HEK293 (cell line): ENCODE data around the gene HLX.

Experiments
- CTCF ChIA-PET: fragments of 350-600 bp; formaldehyde crosslinking; extraction: SDS; loops from one replicate; lab custom pipeline; 2021; ENCODE audit warnings: antibody characterized with exemption; lab: Yijun Ruan, JAX
- POLR2A ChIA-PET: fragments of 300-600 bp; formaldehyde crosslinking; extraction: SDS; loops from one replicate; lab custom pipeline; 2020; ENCODE audit warnings: antibody characterized with exemption, inconsistent platforms; lab: Yijun Ruan, JAX
- H3K27ac ChIP-seq: fragments of 200-500 bp; sonication (Bioruptor generic); 2 replicates; pipeline ENCODE4 v1.5.1; 2014; ENCODE audit warnings: low read depth, low read length, control low read depth, inconsistent platforms; ENCODE audit errors: extremely low read depth
- H3K36me3 ChIP-seq, 2 experiments: fragments of 200-500 bp in 1 of 2; sonication (Bioruptor generic) in 1 of 2; 1 replicate in 1 of 2; 2 replicates in 1 of 2; pipeline ENCODE4 v1.5.1; 2014 to 2017; ENCODE audit warnings: inconsistent platforms in 2 of 2, low read length in 2 of 2; ENCODE audit not compliant: control insufficient read depth in 2 of 2, insufficient read depth in 1 of 2
- H3K4me1 ChIP-seq: fragments of 200-500 bp; sonication (Bioruptor generic); 2 replicates; pipeline ENCODE4 v1.5.1; 2014; ENCODE audit warnings: mild to moderate bottlenecking, low read length, inconsistent platforms; ENCODE audit not compliant: control insufficient read depth, insufficient read depth
- H3K4me3 ChIP-seq: 2 replicates; pipeline ENCODE4 v1.5.1; 2011; ENCODE audit warnings: low read depth, mild to moderate bottlenecking, control low read depth, low read length, moderate library complexity
- H3K9me3 ChIP-seq: fragments of 200-500 bp; sonication (Bioruptor generic); 2 replicates; pipeline ENCODE4 v1.5.1; 2014; ENCODE audit warnings: low read depth, low read length, inconsistent platforms; ENCODE audit not compliant: control insufficient read depth, insufficient read depth
- GFI1B ChIP-seq: fragments of 450-650 bp; formaldehyde crosslinking; IDR thresholded peaks from 2 replicates; pipeline ENCODE4 v1.5.1; 2016; ENCODE audit warnings: missing biosample characterization, missing genetic modification characterization
- KLF7 ChIP-seq: fragments of 450-650 bp; formaldehyde crosslinking; IDR thresholded peaks from 2 replicates; pipeline ENCODE4 v1.5.1; 2016; ENCODE audit warnings: missing biosample characterization, missing genetic modification characterization, borderline replicate concordance
- MZF1 ChIP-seq: fragments of 450-650 bp; formaldehyde crosslinking; IDR thresholded peaks from 2 replicates; pipeline ENCODE4 v1.5.1; 2017; ENCODE audit warnings: missing biosample characterization, missing genetic modification characterization, borderline replicate concordance
- SP2 ChIP-seq: fragments of 450-650 bp; formaldehyde crosslinking; IDR thresholded peaks from 2 replicates; pipeline ENCODE4 v1.5.1; 2016; ENCODE audit warnings: missing biosample characterization, missing genetic modification characterization
- YY2 ChIP-seq: fragments of 450-650 bp; formaldehyde crosslinking; IDR thresholded peaks from 2 replicates; pipeline ENCODE4 v1.5.1; 2016; ENCODE audit warnings: missing biosample characterization, missing genetic modification characterization
- ZBTB7A ChIP-seq: fragments of 450-650 bp; formaldehyde crosslinking; IDR thresholded peaks from 2 replicates; pipeline ENCODE4 v1.5.1; 2016; ENCODE audit warnings: low read depth, missing biosample characterization, missing genetic modification characterization
- ZNF132 ChIP-seq: fragments of 450-650 bp; formaldehyde crosslinking; IDR thresholded peaks from 2 replicates; pipeline ENCODE4 v1.5.1; 2017; ENCODE audit warnings: missing biosample characterization, missing genetic modification characterization, borderline replicate concordance
- ZNF133 ChIP-seq: fragments of 450-650 bp; formaldehyde crosslinking; IDR thresholded peaks from 2 replicates; pipeline ENCODE4 v1.5.1; 2016; ENCODE audit warnings: missing biosample characterization, missing genetic modification characterization
- ZNF140 ChIP-seq: fragments of 450-650 bp; formaldehyde crosslinking; IDR thresholded peaks from 2 replicates; pipeline ENCODE4 v1.5.1; 2016; ENCODE audit warnings: missing biosample characterization, missing genetic modification characterization
- ZNF324 ChIP-seq: fragments of 450-650 bp; formaldehyde crosslinking; IDR thresholded peaks from 2 replicates; pipeline ENCODE4 v1.5.1; 2016; ENCODE audit warnings: missing biosample characterization, missing genetic modification characterization
- ZNF366 ChIP-seq: fragments of 450-650 bp; formaldehyde crosslinking; conservative IDR thresholded peaks from 2 replicates; pipeline ENCODE4 v1.5.1; 2016; ENCODE audit warnings: missing biosample characterization, missing genetic modification characterization
- ZNF501 ChIP-seq: fragments of 450-650 bp; formaldehyde crosslinking; IDR thresholded peaks from 2 replicates; pipeline ENCODE4 v1.5.1; 2016; ENCODE audit warnings: missing biosample characterization, missing genetic modification characterization
- ZNF530 ChIP-seq: fragments of 450-650 bp; formaldehyde crosslinking; IDR thresholded peaks from 2 replicates; pipeline ENCODE4 v1.5.1; 2016; ENCODE audit warnings: low read depth, missing biosample characterization, missing genetic modification characterization
- ZNF585B ChIP-seq: fragments of 450-650 bp; formaldehyde crosslinking; IDR thresholded peaks from 2 replicates; pipeline ENCODE4 v1.5.1; 2016; ENCODE audit warnings: missing biosample characterization, missing genetic modification characterization
- ZNF670 ChIP-seq: fragments of 450-650 bp; formaldehyde crosslinking; IDR thresholded peaks from 2 replicates; pipeline ENCODE4 v1.5.1; 2016; ENCODE audit warnings: missing biosample characterization, missing genetic modification characterization, low read depth
- ZNF707 ChIP-seq: fragments of 450-650 bp; formaldehyde crosslinking; IDR thresholded peaks from 2 replicates; pipeline ENCODE4 v1.5.1; 2016; ENCODE audit warnings: missing biosample characterization, missing genetic modification characterization
- ZNF76 ChIP-seq: fragments of 450-650 bp; formaldehyde crosslinking; IDR thresholded peaks from 2 replicates; pipeline ENCODE4; 2016; ENCODE audit warnings: low read depth, missing biosample characterization, missing genetic modification characterization, borderline replicate concordance
- TF ChIP-seq, protein P1 (sequence below): fragments of 450-650 bp; formaldehyde crosslinking; IDR thresholded peaks from 2 replicates; pipeline ENCODE4 v1.5.1; 2016; ENCODE audit warnings: missing biosample characterization, missing genetic modification characterization
- TF ChIP-seq, protein P2 (sequence below): fragments of 450-650 bp; formaldehyde crosslinking; IDR thresholded peaks from 2 replicates; pipeline ENCODE4; 2016; ENCODE audit warnings: missing biosample characterization, missing genetic modification characterization
- TF ChIP-seq, protein P3 (sequence below): fragments of 450-650 bp; formaldehyde crosslinking; IDR thresholded peaks from 2 replicates; pipeline ENCODE4 v1.5.1; 2016; ENCODE audit warnings: missing biosample characterization, missing genetic modification characterization

The HLX gene

DNA sequence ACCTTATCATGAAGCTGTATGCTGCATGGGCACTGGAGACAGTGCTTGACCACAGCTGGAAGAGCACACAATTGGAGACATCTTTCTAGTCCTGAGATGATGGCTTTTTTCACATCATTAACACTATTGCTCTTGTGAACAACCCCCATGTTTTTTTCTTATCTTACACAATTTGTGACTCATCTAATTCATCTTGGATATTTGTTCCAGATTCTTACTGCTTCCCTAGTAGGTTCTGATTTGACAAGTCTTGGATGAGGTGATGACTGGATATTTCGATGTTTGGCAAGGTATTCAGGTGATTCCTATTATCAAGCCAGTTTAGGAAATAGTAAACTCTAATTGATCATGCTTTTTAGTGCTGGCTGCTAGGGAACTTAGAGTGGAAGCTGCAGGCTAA lies 23.7 kb downstream of the HLX start:
- ChIA-PET POLR2A (no interaction called here), CTCF (interaction anchor here (0.6 kb wide), 1 partner anchor 446 kb away, joined by 3 read pairs; no protein-coding TSS in a partner anchor)
- H3K4me1 ChIP-seq, result peaks cover 2% of the 10 kb centered on the region; the same call in 1 of the 2 replicates
- H3K9me3 ChIP-seq, result no peaks in the 10 kb centered on the region
- H3K36me3 ChIP-seq, result no peaks in the 10 kb centered on the region
- TF ChIP-seq ZNF501 (tag by site-specific recombination) (no peak), ZNF530 (tag by site-specific recombination) (no peak), ZNF324 (tag by site-specific recombination) (no peak), ZBTB7A (no peak), KLF7 (tag by site-specific recombination) (no peak), SP2 (tag by site-specific recombination) (no peak), ZNF132 (tag by site-specific recombination) (no peak)
- no peak overlapping the region for H3K27ac ChIP-seq
- no peak overlapping the region for H3K4me3 ChIP-seq

DNA sequence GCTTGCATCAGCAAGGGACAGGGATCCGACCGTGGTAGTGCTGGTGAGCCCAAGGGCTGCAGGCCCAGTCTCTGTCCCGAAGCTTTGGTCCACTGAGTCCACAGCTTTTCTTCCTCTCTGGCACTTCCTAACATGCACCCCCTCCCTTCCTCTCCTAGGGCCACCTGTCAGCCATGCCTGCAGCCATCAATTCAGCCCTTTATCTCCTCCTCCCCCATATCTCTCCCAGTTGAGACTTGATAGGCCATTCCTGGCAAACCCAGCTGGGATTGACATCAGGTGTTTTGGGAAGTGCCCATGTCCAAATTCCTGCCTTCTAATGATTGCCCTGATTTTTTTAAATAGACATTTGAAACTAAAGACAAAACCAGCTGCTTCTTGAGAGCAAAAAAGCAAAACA lies 25.6 kb downstream of the HLX start:
- ChIA-PET CTCF (interaction anchor here (0.9 kb wide), 1 partner anchor 524 kb away, joined by 3 read pairs; no protein-coding TSS in a partner anchor), POLR2A (no interaction called here)
- H3K4me1 ChIP-seq, result peaks cover 2% of the 10 kb centered on the region; the same call in 1 of the 2 replicates
- no peak overlapping the region for H3K27ac ChIP-seq
- no peak for TF ChIP-seq MZF1 (tag by site-specific recombination)
- TF ChIP-seq ZNF366 (tag by site-specific recombination), result no peak
- no peak for TF ChIP-seq ZNF585B (tag by site-specific recombination)
- TF ChIP-seq ZNF707 (tag by site-specific recombination), result no peak
- TF ChIP-seq, protein P1, sequence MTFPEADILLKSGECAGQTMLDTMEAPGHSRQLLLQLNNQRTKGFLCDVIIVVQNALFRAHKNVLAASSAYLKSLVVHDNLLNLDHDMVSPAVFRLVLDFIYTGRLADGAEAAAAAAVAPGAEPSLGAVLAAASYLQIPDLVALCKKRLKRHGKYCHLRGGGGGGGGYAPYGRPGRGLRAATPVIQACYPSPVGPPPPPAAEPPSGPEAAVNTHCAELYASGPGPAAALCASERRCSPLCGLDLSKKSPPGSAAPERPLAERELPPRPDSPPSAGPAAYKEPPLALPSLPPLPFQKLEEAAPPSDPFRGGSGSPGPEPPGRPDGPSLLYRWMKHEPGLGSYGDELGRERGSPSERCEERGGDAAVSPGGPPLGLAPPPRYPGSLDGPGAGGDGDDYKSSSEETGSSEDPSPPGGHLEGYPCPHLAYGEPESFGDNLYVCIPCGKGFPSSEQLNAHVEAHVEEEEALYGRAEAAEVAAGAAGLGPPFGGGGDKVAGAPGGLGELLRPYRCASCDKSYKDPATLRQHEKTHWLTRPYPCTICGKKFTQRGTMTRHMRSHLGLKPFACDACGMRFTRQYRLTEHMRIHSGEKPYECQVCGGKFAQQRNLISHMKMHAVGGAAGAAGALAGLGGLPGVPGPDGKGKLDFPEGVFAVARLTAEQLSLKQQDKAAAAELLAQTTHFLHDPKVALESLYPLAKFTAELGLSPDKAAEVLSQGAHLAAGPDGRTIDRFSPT (tag by site-specific recombination), result no peak
- no peak for TF ChIP-seq ZNF76 (tag by site-specific recombination)
- no peak for TF ChIP-seq YY2 (tag by site-specific recombination)
- no peak for TF ChIP-seq ZNF670 (tag by site-specific recombination)
- TF ChIP-seq GFI1B (tag by site-specific recombination), result no peak
- no peak for TF ChIP-seq ZNF133 (tag by site-specific recombination)
- TF ChIP-seq, protein P2, sequence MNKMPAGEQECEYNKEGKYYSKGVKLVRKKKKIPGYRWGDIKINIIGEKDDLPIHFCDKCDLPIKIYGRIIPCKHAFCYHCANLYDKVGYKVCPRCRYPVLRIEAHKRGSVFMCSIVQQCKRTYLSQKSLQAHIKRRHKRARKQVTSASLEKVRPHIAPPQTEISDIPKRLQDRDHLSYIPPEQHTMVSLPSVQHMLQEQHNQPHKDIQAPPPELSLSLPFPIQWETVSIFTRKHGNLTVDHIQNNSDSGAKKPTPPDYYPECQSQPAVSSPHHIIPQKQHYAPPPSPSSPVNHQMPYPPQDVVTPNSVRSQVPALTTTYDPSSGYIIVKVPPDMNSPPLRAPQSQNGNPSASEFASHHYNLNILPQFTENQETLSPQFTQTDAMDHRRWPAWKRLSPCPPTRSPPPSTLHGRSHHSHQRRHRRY (tag by site-specific recombination), result no peak
- TF ChIP-seq ZNF140 (tag by site-specific recombination), result no peak
- TF ChIP-seq, protein P3, sequence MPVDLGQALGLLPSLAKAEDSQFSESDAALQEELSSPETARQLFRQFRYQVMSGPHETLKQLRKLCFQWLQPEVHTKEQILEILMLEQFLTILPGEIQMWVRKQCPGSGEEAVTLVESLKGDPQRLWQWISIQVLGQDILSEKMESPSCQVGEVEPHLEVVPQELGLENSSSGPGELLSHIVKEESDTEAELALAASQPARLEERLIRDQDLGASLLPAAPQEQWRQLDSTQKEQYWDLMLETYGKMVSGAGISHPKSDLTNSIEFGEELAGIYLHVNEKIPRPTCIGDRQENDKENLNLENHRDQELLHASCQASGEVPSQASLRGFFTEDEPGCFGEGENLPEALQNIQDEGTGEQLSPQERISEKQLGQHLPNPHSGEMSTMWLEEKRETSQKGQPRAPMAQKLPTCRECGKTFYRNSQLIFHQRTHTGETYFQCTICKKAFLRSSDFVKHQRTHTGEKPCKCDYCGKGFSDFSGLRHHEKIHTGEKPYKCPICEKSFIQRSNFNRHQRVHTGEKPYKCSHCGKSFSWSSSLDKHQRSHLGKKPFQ, result no peak
- H3K9me3 ChIP-seq, result no peaks in the 10 kb centered on the region
- no peak overlapping the region for H3K4me3 ChIP-seq
- H3K36me3 ChIP-seq, result no peaks in the 10 kb centered on the region
